LNCaP clone FGC (cell line): ENCODE data around the gene KCNA1.

Experiments used
- DNase-seq: peaks from one replicate; pipeline ENCODE4 v3.0.0-alpha.2; 2011; ENCODE audit warnings: low read depth
- H3K4me3 ChIP-seq: 2 replicates; pipeline ENCODE4 v1.5.1; 2011; ENCODE audit warnings: mild to moderate bottlenecking, low read depth, low read length, control low read depth
- TF ChIP-seq, protein P1 (sequence below): IDR thresholded peaks from 2 replicates; pipeline ENCODE4 v1.5.1; 2012; ENCODE audit warnings: mild to moderate bottlenecking; ENCODE audit not compliant: control insufficient read depth, insufficient read depth; ENCODE audit errors: extremely low read depth

KCNA1 gene

DNA sequence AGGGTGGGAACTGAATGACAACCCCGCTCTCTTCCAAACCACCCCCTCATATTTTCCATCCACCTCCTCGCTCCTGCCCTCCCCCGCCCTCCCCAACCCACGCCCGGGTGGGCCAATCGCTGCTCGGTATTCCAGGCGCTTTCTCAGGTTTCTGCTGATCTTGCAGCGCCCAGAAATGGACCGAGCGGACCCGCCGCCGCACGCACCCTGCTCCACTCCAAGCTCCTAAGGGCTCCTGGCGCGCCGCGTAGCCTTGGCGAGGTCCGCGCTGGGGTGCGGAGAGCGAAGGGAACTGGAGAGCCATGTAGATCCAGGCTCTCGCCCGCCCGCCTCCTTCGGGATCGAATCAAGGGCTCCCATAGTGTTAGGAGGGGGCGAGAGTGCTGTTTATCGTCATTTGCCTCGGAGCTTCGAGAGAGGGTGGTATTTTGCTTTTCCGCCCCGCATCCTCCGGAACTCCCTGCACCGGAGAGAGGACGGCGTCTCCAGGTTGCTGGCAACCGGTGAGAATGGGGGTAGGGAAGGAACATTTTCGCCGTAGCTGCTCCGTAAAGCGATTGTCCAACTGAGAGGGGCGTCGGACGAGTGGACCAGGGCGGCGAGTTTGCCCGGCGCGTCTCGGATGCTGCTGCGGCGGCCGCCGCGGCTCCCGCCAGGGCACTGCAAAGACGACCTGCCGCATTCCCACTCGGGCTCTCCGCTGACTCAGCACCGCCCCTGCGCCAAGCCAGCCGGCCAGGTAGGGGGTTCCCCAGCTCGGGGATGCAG is at the start of gene KCNA1:
KCNA1 (plus strand) TSS at position 172 of the 768 bp plus-strand sequence. CDS start 1,474 bp downstream, outside the sequence.
- DNase-seq = no peak
- no peak within 1 kb of the TSS for H3K4me3 ChIP-seq
- TF ChIP-seq, protein P1, sequence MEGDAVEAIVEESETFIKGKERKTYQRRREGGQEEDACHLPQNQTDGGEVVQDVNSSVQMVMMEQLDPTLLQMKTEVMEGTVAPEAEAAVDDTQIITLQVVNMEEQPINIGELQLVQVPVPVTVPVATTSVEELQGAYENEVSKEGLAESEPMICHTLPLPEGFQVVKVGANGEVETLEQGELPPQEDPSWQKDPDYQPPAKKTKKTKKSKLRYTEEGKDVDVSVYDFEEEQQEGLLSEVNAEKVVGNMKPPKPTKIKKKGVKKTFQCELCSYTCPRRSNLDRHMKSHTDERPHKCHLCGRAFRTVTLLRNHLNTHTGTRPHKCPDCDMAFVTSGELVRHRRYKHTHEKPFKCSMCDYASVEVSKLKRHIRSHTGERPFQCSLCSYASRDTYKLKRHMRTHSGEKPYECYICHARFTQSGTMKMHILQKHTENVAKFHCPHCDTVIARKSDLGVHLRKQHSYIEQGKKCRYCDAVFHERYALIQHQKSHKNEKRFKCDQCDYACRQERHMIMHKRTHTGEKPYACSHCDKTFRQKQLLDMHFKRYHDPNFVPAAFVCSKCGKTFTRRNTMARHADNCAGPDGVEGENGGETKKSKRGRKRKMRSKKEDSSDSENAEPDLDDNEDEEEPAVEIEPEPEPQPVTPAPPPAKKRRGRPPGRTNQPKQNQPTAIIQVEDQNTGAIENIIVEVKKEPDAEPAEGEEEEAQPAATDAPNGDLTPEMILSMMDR = no peak

DNA sequence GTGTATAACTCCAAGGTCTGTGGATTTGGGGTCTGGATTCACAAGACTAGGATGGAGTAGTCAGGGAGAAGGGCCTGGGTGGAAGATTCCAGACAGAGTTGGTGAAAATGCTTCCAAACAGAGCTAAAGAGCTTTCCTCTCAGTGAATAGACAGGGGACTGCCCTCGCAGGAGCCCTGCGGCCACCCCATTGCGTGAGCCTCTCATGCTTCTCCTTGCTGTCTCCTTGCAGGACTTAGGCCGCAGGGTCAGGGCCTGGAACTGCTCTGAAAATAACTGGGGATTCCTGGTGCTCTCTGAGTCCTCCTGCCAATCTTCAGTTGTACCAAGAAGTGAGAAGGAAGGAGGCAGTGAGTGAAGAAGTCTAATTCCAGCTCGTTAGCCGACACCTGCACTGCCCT is 49.0 kb upstream of the KCNA1 start:
- no peak overlapping the region for H3K4me3 ChIP-seq
- TF ChIP-seq, protein P1 = no peak
- DNase-seq = no peak

- TF ChIP-seq, protein P1 = no peak
- no peak for DNase-seq
- no peak overlapping the region for H3K4me3 ChIP-seq
These were observed 46.9 kb upstream of the KCNA1 start for GRCh38 chr12:4862809-4863208.

DNA sequence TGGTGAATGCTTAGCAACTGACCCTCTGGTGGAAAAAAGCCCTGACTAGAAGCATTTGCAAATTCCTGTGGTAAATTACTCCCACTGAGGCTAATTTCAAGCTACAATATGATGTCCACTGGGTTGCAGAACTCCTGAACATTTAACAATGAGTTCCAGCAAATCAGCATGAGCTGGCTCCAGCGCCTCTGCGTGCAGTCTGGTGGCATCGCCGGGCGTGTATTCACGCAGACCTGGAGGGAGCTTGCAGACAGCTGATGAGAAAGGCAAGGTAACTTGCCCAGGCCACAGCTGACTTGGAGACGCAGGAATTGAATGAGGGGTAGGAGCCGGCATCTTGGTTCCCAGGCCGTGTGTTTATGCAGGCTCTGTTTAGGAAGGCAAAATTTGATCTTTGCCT is 45.1 kb upstream of the KCNA1 start:
- TF ChIP-seq, protein P1 = no peak
- H3K4me3 ChIP-seq = no peak overlapping the region
- DNase-seq = no peak

DNA sequence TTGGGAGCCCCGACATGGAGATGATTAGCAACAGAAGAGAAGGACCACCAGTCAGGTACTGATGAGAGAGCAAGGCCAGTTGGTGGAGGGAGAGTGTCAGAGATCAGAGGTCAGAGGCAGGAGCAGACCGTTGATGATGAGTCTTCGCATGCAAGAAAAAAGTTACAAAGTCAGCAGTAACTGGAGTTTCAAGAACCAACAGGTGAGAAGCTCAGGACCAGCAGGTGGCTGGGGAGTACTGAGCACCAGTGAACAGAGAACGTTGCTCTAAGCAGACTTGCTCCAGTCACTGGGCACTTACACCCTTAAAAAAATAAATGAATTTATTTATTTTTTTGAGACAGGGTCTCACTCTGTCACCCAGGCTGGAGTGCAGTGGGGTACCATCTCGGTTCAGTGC is 44.5 kb upstream of the KCNA1 start:
- no peak overlapping the region for H3K4me3 ChIP-seq
- TF ChIP-seq, protein P1 = no peak
- no peak for DNase-seq

GRCh38 chr12:4866299-4866698 is 43.4 kb upstream of the KCNA1 start:
- no peak for DNase-seq
- TF ChIP-seq, protein P1 = no peak
- H3K4me3 ChIP-seq = no peak overlapping the region

DNA sequence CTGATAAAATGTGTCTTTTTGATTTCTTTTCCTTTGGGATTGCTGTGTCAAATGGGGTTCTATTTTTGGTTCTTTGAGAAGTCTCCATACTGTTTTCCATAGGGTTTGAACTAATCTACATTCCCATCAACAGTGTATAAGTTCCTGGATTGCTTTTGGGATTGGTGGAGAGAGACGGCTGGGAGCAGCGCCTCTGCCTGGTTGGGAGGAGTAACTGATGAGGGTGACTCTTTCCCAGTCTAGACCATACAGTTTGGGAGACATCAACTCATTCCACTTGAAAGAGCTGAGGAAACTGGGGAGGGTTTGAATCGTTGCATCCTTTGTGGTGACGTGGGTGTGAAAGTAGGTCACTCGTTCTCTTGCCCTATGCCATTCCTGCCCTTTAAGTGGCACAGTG is 42.3 kb upstream of the KCNA1 start:
- TF ChIP-seq, protein P1 = no peak

More for the DNA sequence above, 42.3 kb upstream of the KCNA1 start:
- no peak overlapping the region for H3K4me3 ChIP-seq
- no peak for DNase-seq
